Glutamatergic neuron (in vitro differentiated cells): ENCODE data around the gene PSENEN. TPM values are rescaled to one million over a fixed set of nuclear protein-coding genes. Genes with fewer than 3 reads are reported as not detected.

ENCODE experiments used
- DNase-seq: peaks from one replicate; pipeline ENCODE4 v3.0.0; 2022
- H3K27ac Mint-ChIP-seq: one replicate; pipeline ENCODE4 v1.8.0; 2020; ENCODE audit warnings: mild to moderate bottlenecking, mixed read lengths, inconsistent platforms; ENCODE audit not compliant: unreplicated experiment
- H3K27me3 Mint-ChIP-seq: one replicate; pipeline ENCODE4 v1.8.0; 2020; ENCODE audit warnings: mild to moderate bottlenecking, moderate library complexity, mixed read lengths, inconsistent platforms; ENCODE audit not compliant: unreplicated experiment
- H3K36me3 Mint-ChIP-seq: one replicate; pipeline ENCODE4 v1.8.0; 2020; ENCODE audit warnings: mild to moderate bottlenecking, mixed read lengths, inconsistent platforms; ENCODE audit not compliant: unreplicated experiment
- H3K4me1 Mint-ChIP-seq: one replicate; pipeline ENCODE4 v1.8.0; 2020; ENCODE audit warnings: mild to moderate bottlenecking, low read depth, mixed read lengths, inconsistent platforms; ENCODE audit not compliant: unreplicated experiment
- H3K4me3 Mint-ChIP-seq: one replicate; pipeline ENCODE4 v1.8.0; 2020; ENCODE audit warnings: mild to moderate bottlenecking, mixed read lengths, inconsistent platforms; ENCODE audit not compliant: unreplicated experiment
- H3K9me3 Mint-ChIP-seq: one replicate; pipeline ENCODE4 v1.8.0; 2020; ENCODE audit warnings: mild to moderate bottlenecking, moderate library complexity, mixed read lengths, inconsistent platforms; ENCODE audit not compliant: unreplicated experiment
- CTCF ChIP-seq: fragments of 200-600 bp; sonication (generic); IDR thresholded peaks from one replicate; pipeline ENCODE4 v1.5.0; 2021; ENCODE audit not compliant: partially characterized antibody, unreplicated experiment
- total RNA-seq: library from RNA; stranded (reverse); fragmentation: NEBNext Ultra II Directional; extraction: Animal tissue kit (Norgen Biotek cat#: 25700); gene quantifications from one replicate; pipeline ENCODE4 v1.2.1, GENCODE V29; 2021; ENCODE audit not compliant: unreplicated experiment

The PSENEN gene
- total RNA-seq, 1 donor from 2014 or later: 109 TPM

- no peak for DNase-seq
- no peak for TF ChIP-seq CTCF
- Mint-ChIP-seq H3K4me3 (no peak overlapping the region), H3K36me3 (peaks cover 5% of the 10 kb centered on the region), H3K9me3 (peaks cover 7% of the 10 kb centered on the region), H3K27ac (no peak overlapping the region), H3K4me1 (peaks cover 6% of the 10 kb centered on the region), H3K27me3 (peaks cover 11% of the 10 kb centered on the region)
These were observed 39.3 kb downstream of the PSENEN start for GRCh38 chr19:35784503-35785338.

- peaks cover 5% of the 10 kb centered on the region for H3K36me3 Mint-ChIP-seq
- H3K4me1 Mint-ChIP-seq: peaks cover 6% of the 10 kb centered on the region
These were observed 39.8 kb downstream of the PSENEN start for GRCh38 chr19:35785339-35785627.

GRCh38 chr19:35786299-35787160, 41.1 kb downstream of the PSENEN start:
- Mint-ChIP-seq H3K27ac (no peak overlapping the region), H3K4me1 (peaks cover 6% of the 10 kb centered on the region), H3K27me3 (peaks cover 10% of the 10 kb centered on the region), H3K4me3 (peak overlapping the region; percentile 46), H3K36me3 (peaks cover 5% of the 10 kb centered on the region), H3K9me3 (peaks cover 7% of the 10 kb centered on the region)
- no peak for TF ChIP-seq CTCF
- DNase-seq: no peak

More at GRCh38 chr19:35785339-35785627, 39.8 kb downstream of the PSENEN start:
- H3K9me3 Mint-ChIP-seq: peaks cover 7% of the 10 kb centered on the region
- H3K4me3 Mint-ChIP-seq: no peak overlapping the region
- no peak overlapping the region for H3K27ac Mint-ChIP-seq
- DNase-seq: no peak
- TF ChIP-seq CTCF: no peak
- peaks cover 10% of the 10 kb centered on the region for H3K27me3 Mint-ChIP-seq

- H3K9me3 Mint-ChIP-seq: peaks cover 7% of the 10 kb centered on the region
- peaks cover 5% of the 10 kb centered on the region for H3K36me3 Mint-ChIP-seq
- H3K27me3 Mint-ChIP-seq: peaks cover 10% of the 10 kb centered on the region
- H3K4me1 Mint-ChIP-seq: peaks cover 6% of the 10 kb centered on the region
- no peak overlapping the region for H3K4me3 Mint-ChIP-seq
- no peak overlapping the region for H3K27ac Mint-ChIP-seq
- TF ChIP-seq CTCF: no peak
- no peak for DNase-seq
These were observed 41.9 kb downstream of the PSENEN start for GRCh38 chr19:35787227-35787799.
